H1 (cell line): ENCODE measurements around the gene C2orf76. TPM values are rescaled to one million over a fixed set of nuclear protein-coding genes. Genes with fewer than 3 reads are reported as not detected.

Experiments used
- BRCA1 ChIP-seq: IDR thresholded peaks from 2 replicates; pipeline ENCODE4 v1.6.1; 2012; ENCODE audit warnings: low read depth, low read length, improper control_type of control experiment
- GTF2F1 ChIP-seq: IDR thresholded peaks from 2 replicates; pipeline ENCODE4 v1.6.1; 2012; ENCODE audit warnings: low read depth, low read length, improper control_type of control experiment, borderline replicate concordance
- TCF12 ChIP-seq: IDR thresholded peaks from 2 replicates; pipeline ENCODE4 v1.6.1; 2011; ENCODE audit warnings: low read depth, mild to moderate bottlenecking, low read length
- polyA plus RNA-seq, 7 experiments: library from polyadenylated mRNA; depleted of rRNA in 3 of 7; stranded (reverse) in 5 of 7; unstranded in 2 of 7; fragments of >200 nt in 5 of 7; fragments of 200-250 nt in 2 of 7; gene quantifications; 1 replicate in 5 of 7; 2 replicates in 1 of 7; 4 replicates in 1 of 7; pipeline versions ENCODE4 v1.2.1 to v1.2.3, GENCODE V29; 2011 to 2013; ENCODE audit warnings: missing spikeins in 2 of 7, mixed read lengths in 2 of 7
- total RNA-seq: library from RNA; stranded (reverse); fragmentation: NEBNext Ultra II Directional; extraction: Animal tissue kit (Norgen Biotek cat#: 25700); gene quantifications from 2 replicates; pipeline ENCODE4 v1.2.1, GENCODE V29; 2021
- TF ChIP-seq, protein P1 (sequence below): IDR thresholded peaks from 2 replicates; pipeline ENCODE4 v1.6.1; 2011; ENCODE audit warnings: low read length, improper control_type of control experiment

C2orf76 gene
- total and polyA plus RNA-seq, 2 of the 8 experiments (the other 6 are each of a cell fraction or from before 2014, with no cell fraction given), result 4.4 to 5.0 TPM

DNA sequence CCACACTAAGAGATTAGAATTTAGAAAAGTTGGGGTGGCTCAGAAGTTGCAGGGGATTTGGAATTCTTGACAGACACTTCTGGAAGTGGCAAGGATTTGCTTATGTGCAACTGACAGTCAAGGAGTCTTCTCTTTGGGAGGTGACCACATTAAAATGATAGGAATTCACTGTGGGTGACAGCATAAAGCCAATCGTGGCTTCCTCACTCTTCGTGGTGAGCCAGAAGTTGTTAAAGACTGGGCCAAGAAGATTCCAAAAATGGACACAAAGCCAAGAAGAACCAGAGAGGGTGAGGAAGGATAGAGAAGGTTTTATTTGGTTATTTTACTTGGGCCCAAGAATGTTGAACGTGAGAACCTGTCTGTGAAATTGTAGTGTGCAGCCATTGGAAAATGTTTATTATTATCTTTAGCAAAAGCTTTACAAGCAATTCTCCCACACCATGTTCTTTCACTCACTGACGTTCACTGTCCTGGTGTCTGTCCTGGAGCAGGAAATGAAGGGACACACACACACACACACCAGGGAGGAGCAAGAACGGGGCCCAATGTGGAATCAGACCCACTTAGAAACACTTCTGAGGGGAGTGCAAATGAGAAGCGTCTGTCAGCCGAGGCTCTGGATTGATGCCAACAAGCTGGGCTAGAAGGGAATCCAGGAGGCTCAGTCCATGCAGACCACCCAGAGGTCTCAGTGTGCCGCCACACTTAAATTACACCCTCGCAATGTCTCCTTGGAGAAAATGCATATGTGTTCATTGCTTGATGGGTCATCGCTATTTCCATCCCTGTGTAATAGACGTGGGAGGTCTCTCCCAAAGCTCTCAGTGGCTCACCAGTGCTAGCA is 105.8 kb downstream of the C2orf76 start (continued):
- TF ChIP-seq, protein P1, sequence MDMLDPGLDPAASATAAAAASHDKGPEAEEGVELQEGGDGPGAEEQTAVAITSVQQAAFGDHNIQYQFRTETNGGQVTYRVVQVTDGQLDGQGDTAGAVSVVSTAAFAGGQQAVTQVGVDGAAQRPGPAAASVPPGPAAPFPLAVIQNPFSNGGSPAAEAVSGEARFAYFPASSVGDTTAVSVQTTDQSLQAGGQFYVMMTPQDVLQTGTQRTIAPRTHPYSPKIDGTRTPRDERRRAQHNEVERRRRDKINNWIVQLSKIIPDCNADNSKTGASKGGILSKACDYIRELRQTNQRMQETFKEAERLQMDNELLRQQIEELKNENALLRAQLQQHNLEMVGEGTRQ, result no peak
- TF ChIP-seq BRCA1 (no peak), GTF2F1 (no peak), TCF12 (no peak)
- TF ChIP-seq, all 59 proteins: peak for 0
